K562 (cell line): ENCODE measurements around the gene CSF2RB.

ENCODE experiments used
- EP300 ChIP-seq: IDR thresholded peaks from 2 replicates; pipeline ENCODE4 v1.6.1; 2012; ENCODE audit warnings: low read length, improper control_type of control experiment
- NCOA1 ChIP-seq: fragments of 450-650 bp; IDR thresholded peaks from 2 replicates; pipeline ENCODE4 v1.6.1; 2016; ENCODE audit warnings: low read depth

- TF ChIP-seq EP300 (no peak), NCOA1 (no peak)
Observed at GRCh38 chr22:36884349-36885158, 28.9 kb upstream of the CSF2RB start.
